RWPE1 (cell line): ENCODE data around the gene CTNNA2.

Experiments used
- CTCF ChIA-PET: fragments of 350-600 bp; sonication (Branson Sonifier 250); formaldehyde crosslinking; extraction: SDS; loops from one replicate; lab custom pipeline; 2021; lab: Yijun Ruan, JAX
- POLR2A ChIA-PET: fragments of 400-600 bp; formaldehyde crosslinking; extraction: SDS; loops from one replicate; lab custom pipeline; 2020; ENCODE audit warnings: antibody characterized with exemption; ENCODE audit not compliant: low non-redundant PET; lab: Yijun Ruan, JAX
- DNase-seq: peaks from one replicate; pipeline ENCODE4 v3.0.0; 2012; ENCODE audit warnings: low spot score
- H3K27ac ChIP-seq: fragments of 450-650 bp; 2 replicates; pipeline ENCODE4 v1.5.1; 2017
- TF ChIP-seq, protein P1 (sequence below): fragments of 450-650 bp; conservative IDR thresholded peaks from 2 replicates; pipeline ENCODE4 v1.5.1; 2017; ENCODE audit warnings: low read depth, mild to moderate bottlenecking

Gene CTNNA2

DNA sequence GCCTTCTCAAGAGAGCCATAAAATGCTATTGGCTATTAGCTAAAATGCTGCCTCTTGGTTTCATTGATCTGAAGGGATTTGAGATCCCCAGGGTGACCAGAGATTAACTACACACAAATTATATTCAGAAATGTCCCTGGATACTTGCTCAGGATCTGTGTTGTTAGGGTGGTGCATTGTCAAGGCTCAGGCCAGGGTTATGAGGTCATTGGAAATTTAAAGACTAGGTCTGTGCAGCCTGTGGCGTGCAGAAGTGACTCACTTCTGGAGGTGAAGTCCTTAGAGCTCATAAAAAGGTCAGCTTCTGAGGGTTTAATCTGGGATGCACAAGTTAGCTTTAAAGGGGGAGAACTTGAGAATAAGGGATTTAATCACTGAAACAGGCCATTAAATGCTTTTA, 768.2 kb downstream of the CTNNA2 start:
- DNase-seq = no peak
- TF ChIP-seq, protein P1, sequence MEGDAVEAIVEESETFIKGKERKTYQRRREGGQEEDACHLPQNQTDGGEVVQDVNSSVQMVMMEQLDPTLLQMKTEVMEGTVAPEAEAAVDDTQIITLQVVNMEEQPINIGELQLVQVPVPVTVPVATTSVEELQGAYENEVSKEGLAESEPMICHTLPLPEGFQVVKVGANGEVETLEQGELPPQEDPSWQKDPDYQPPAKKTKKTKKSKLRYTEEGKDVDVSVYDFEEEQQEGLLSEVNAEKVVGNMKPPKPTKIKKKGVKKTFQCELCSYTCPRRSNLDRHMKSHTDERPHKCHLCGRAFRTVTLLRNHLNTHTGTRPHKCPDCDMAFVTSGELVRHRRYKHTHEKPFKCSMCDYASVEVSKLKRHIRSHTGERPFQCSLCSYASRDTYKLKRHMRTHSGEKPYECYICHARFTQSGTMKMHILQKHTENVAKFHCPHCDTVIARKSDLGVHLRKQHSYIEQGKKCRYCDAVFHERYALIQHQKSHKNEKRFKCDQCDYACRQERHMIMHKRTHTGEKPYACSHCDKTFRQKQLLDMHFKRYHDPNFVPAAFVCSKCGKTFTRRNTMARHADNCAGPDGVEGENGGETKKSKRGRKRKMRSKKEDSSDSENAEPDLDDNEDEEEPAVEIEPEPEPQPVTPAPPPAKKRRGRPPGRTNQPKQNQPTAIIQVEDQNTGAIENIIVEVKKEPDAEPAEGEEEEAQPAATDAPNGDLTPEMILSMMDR = no peak
- CTCF ChIA-PET = no interaction called here
- POLR2A ChIA-PET = no interaction called here
- no peak overlapping the region for H3K27ac ChIP-seq

DNA sequence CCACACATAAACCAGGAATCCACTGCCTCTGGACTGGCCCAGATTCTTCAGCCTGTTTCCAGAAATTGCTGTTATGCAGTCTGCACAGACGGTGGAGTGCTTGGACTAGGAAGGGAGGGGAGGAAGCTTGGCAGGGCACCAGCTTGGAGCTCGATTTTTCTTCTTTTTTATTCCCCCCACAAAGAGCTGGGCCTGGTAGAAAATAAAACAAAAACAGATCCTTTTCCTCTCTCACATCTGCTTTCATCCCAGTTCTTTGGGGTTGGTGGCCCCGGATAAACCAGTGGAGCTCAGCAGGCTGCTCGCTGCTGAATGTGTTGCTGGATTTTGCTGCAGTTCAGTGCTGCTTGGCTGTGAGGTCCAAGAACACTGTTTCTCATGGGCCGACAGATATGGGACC, 775.7 kb downstream of the CTNNA2 start:
- TF ChIP-seq, protein P1 = no peak
- DNase-seq = no peak
- no peak overlapping the region for H3K27ac ChIP-seq
- ChIA-PET POLR2A (no interaction called here), CTCF (no interaction called here)

DNA sequence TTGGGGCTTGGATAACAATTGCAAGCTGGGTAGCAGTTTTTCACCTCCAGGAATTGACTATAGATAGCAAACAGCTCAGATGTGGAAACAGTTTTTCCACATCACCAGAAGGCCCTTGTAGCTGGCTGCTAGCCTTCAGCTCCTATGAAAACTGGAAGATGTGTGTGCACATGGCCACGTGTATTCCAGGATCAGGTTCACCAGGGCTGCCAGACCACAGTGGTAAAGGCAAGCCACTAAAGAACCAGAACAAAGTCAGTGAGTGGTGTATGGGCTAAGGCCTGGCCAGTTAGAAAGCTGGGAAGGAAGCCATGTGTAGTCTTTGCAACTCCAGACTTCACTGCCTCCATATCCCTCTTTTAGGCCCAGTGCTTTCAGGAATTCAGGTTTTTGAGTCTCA, 778.8 kb downstream of the CTNNA2 start:
- no peak for DNase-seq
- no peak overlapping the region for H3K27ac ChIP-seq
- ChIA-PET POLR2A (no interaction called here), CTCF (no interaction called here)
- TF ChIP-seq, protein P1 = no peak

DNA sequence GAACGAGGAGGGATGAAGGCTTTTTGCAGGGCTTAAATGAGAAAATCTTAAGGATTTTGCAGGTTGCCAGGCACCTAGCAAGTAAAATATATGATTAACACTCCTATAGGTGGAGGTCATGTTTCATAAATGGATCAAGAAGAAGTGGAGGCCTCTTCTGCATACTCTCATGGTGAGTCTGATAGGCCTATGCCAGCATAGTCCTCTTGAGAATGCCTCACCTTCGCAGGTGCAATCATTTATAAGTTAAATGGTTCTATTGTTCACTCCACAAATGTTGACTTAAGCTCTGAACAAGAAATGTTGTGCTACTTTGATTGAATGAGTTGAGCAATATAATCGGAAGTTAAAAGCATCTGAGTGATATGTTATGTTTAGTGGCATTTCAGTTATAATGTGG, 779.6 kb downstream of the CTNNA2 start:
- CTCF ChIA-PET = no interaction called here
- DNase-seq = no peak
- TF ChIP-seq, protein P1 = no peak
- POLR2A ChIA-PET = no interaction called here
- no peak overlapping the region for H3K27ac ChIP-seq

DNA sequence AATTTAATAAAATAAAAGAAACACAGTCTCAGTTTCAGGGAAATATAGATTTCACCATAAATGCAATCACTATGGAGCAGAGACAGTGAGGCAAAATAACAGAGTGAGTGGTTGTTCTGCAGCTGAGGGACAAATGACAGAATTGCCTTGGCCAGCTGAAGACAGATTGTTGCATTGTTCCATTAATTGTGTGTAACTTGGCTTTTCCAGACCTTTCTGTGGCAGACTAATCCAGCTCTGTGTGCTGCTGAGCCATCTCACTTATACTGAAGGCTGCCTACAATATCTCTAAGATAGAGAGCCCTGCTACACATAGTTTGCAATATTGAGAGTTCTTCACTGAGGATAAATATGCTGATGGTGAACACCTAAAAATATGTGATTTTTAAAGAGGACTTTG, 780.2 kb downstream of the CTNNA2 start:
- ChIA-PET CTCF (interaction anchor here (0.6 kb wide), 1 partner anchor 314 kb away, joined by 6 read pairs; no protein-coding TSS in a partner anchor), POLR2A (no interaction called here)
- TF ChIP-seq, protein P1 = no peak
- no peak overlapping the region for H3K27ac ChIP-seq
- no peak for DNase-seq

DNA sequence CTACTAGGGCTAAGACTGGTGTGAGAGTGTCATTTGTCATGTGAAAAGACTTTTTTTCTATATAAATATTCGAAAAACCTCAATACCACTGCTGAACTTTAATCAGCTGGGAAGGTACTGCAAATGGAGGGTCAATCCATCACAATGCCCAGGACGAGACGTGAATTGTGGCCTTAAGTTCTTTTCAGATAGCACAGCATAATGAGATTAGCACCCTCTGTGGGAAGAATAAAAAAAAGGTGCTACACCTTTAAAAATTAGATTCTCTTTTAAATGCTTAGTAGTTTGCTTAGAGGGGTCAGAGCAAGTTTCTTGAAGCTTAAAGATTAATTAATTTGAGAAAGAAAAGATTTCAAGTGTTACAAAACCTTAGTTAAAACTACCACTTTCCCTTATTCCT, 786.1 kb downstream of the CTNNA2 start:
- H3K27ac ChIP-seq = no peak overlapping the region
- ChIA-PET CTCF (interaction anchor here (0.6 kb wide), 1 partner anchor 66 kb away, joined by 5 read pairs; no protein-coding TSS in a partner anchor), POLR2A (no interaction called here)
- no peak for DNase-seq
- TF ChIP-seq, protein P1 = no peak

DNA sequence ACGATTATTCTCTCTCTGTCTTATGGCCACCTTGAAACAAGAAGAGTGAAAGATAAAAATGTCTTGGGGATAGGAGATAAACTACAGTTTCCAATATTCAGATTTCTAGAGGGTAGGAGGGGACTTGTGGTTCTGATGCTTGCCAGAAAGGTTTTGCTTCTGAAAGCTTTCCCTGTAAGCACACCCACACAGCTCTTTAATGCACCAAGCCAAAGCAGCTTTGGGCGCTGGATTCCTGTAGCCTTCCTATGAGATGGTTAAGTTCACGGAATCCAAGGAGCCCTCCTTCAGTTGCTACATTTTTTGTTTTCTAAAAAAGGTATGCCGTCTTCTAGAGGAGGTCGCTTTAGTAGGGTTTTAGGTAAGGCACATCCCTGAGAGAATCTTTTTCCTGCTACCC, 786.8 kb downstream of the CTNNA2 start:
- POLR2A ChIA-PET = no interaction called here

More for the DNA sequence above, 786.8 kb downstream of the CTNNA2 start:
- DNase-seq = no peak
- CTCF ChIA-PET = no interaction called here
- TF ChIP-seq, protein P1 = no peak
- no peak overlapping the region for H3K27ac ChIP-seq
